OCI-LY7 (cell line): Measurements from ENCODE around the gene IPCEF1. TPM values are rescaled to one million over a fixed set of nuclear protein-coding genes. Genes with fewer than 3 reads are reported as not detected.

Experiments
- BruUV-seq: library from RNA; stranded (reverse); fragments of 400-500 nt; replicated peaks from 2 replicates; lab custom pipeline; 2021; lab: Mats Ljungman, UMichigan
- CTCF ChIA-PET: fragments of 300-600 bp; sonication (Branson Sonifier 250); formaldehyde crosslinking; loops from one replicate; lab custom pipeline; 2022; ENCODE audit warnings: antibody characterized with exemption; ENCODE audit not compliant: unreplicated experiment; lab: Charles Lee
- POLR2A ChIA-PET: fragments of 300-600 bp; sonication (Branson Sonifier 250); formaldehyde crosslinking; loops from one replicate; lab custom pipeline; 2022; ENCODE audit warnings: antibody characterized with exemption; lab: Charles Lee
- DNase-seq: peaks from one replicate; pipeline ENCODE4 v3.0.0-alpha.2; 2015; ENCODE audit warnings: low spot score
- H2AFZ ChIP-seq: fragments of 200-600 bp; sonication (generic), shearing (Covaris generic); 2 replicates; pipeline ENCODE4 v1.6.1; 2014; ENCODE audit warnings: mild to moderate bottlenecking, antibody characterized with exemption, low read length, moderate library complexity
- H3K27ac ChIP-seq: fragments of 200-600 bp; sonication (generic); 2 replicates; pipeline ENCODE4 v1.5.1; 2014; ENCODE audit warnings: mixed run types, low read depth, mild to moderate bottlenecking, moderate library complexity, low read length, inconsistent platforms; ENCODE audit not compliant: poor library complexity, severe bottlenecking
- H3K36me3 ChIP-seq: fragments of 200-600 bp; sonication (generic); 2 replicates; pipeline ENCODE4 v1.6.1; 2014; ENCODE audit warnings: mild to moderate bottlenecking, antibody characterized with exemption, low read length, moderate library complexity, mixed read lengths; ENCODE audit not compliant: insufficient read depth
- H3K4me1 ChIP-seq: fragments of 200-600 bp; sonication (generic); 2 replicates; pipeline ENCODE4 v1.5.1; 2014; ENCODE audit warnings: mild to moderate bottlenecking, low read length; ENCODE audit not compliant: insufficient read depth, poor library complexity, severe bottlenecking
- H3K4me2 ChIP-seq: fragments of 200-600 bp; sonication (generic); 2 replicates; pipeline ENCODE4 v1.6.1; 2014; ENCODE audit warnings: mild to moderate bottlenecking, low read length
- H3K4me3 ChIP-seq: fragments of 200-600 bp; sonication (generic); 2 replicates; pipeline ENCODE4 v1.5.1; 2014; ENCODE audit warnings: mild to moderate bottlenecking, low read depth, low read length; ENCODE audit not compliant: poor library complexity, severe bottlenecking
- H3K79me2 ChIP-seq: fragments of 200-600 bp; sonication (generic); 2 replicates; pipeline ENCODE4 v1.6.1; 2016; ENCODE audit warnings: low read depth, mild to moderate bottlenecking, low read length, moderate library complexity, mixed read lengths; ENCODE audit not compliant: insufficient read depth
- H3K9me2 ChIP-seq: fragments of 200-600 bp; sonication (generic); 2 replicates; pipeline ENCODE4 v1.6.1; 2016; ENCODE audit warnings: mild to moderate bottlenecking, low read length, mixed read lengths; ENCODE audit not compliant: insufficient read depth
- H3K9me3 ChIP-seq: fragments of 200-600 bp; sonication (generic); 2 replicates; pipeline ENCODE4 v1.6.1; 2014; ENCODE audit warnings: mild to moderate bottlenecking, mixed run types, low read length, mixed read lengths
- H4K20me1 ChIP-seq: fragments of 200-600 bp; sonication (generic); 2 replicates; pipeline ENCODE4 v1.6.1; 2014; ENCODE audit warnings: mild to moderate bottlenecking, antibody characterized with exemption, low read length, moderate library complexity, mixed read lengths; ENCODE audit not compliant: insufficient read depth
- EZH2phosphoT487 ChIP-seq: fragments of 200-600 bp; sonication (generic); IDR thresholded peaks from 2 replicates; pipeline ENCODE4 v1.6.1; 2018; ENCODE audit warnings: low read depth, borderline replicate concordance, mild to moderate bottlenecking, mixed run types, antibody characterized with exemption, low read length, moderate library complexity, mixed read lengths
- intact Hi-C: fragments of 100-400 bp; cut with micrococcal nuclease; formaldehyde crosslinking; loops from one replicate; pipeline ENCODE4 v1.10.0; 2022; ENCODE audit not compliant: unreplicated experiment
- total RNA-seq, 2 experiments: library from RNA; depleted of rRNA in 1 of 2; stranded (reverse); fragments of >200 nt in 1 of 2; shearing (Covaris generic) in 1 of 2; gene quantifications; 2 replicates each; pipeline ENCODE4 v1.2.3, GENCODE V29; 2014 to 2022
- TF ChIP-seq, protein P1 (sequence below): fragments of 200-600 bp; sonication (generic); conservative IDR thresholded peaks from 2 replicates; pipeline ENCODE4 v1.5.1; 2014; ENCODE audit warnings: mild to moderate bottlenecking, antibody characterized with exemption, low read length, moderate library complexity, mixed read lengths

Gene IPCEF1
- total RNA-seq, 2 experiments from 2014 or later = not detected

GRCh38 chr6:154292066-154292465, 64.5 kb downstream of the IPCEF1 start:
- H3K4me2 ChIP-seq = no peak overlapping the region
- POLR2A ChIA-PET = interaction anchor here (0.6 kb wide), 1 partner anchor 160 kb away, joined by 4 read pairs; no protein-coding TSS in a partner anchor
- H3K9me3 ChIP-seq = no peaks in the 10 kb centered on the region
- CTCF ChIA-PET = no interaction called here
- H3K79me2 ChIP-seq = no peaks in the 10 kb centered on the region
- no peaks in the 10 kb centered on the region for H3K9me2 ChIP-seq
- no peak overlapping the region for H3K27ac ChIP-seq
- no peak overlapping the region for H3K4me3 ChIP-seq
- H3K4me1 ChIP-seq = no peaks in the 10 kb centered on the region
- H2AFZ ChIP-seq = no peak overlapping the region
- intact Hi-C loops = no loop called here
- TF ChIP-seq, protein P1, sequence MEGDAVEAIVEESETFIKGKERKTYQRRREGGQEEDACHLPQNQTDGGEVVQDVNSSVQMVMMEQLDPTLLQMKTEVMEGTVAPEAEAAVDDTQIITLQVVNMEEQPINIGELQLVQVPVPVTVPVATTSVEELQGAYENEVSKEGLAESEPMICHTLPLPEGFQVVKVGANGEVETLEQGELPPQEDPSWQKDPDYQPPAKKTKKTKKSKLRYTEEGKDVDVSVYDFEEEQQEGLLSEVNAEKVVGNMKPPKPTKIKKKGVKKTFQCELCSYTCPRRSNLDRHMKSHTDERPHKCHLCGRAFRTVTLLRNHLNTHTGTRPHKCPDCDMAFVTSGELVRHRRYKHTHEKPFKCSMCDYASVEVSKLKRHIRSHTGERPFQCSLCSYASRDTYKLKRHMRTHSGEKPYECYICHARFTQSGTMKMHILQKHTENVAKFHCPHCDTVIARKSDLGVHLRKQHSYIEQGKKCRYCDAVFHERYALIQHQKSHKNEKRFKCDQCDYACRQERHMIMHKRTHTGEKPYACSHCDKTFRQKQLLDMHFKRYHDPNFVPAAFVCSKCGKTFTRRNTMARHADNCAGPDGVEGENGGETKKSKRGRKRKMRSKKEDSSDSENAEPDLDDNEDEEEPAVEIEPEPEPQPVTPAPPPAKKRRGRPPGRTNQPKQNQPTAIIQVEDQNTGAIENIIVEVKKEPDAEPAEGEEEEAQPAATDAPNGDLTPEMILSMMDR = no peak
- no peak for TF ChIP-seq EZH2phosphoT487
- no TSS peak for BruUV-seq
- H3K36me3 ChIP-seq = no peaks in the 10 kb centered on the region
- DNase-seq = no peak
- H4K20me1 ChIP-seq = no peaks in the 10 kb centered on the region

GRCh38 chr6:154289818-154290508, 66.6 kb downstream of the IPCEF1 start:
- no peaks in the 10 kb centered on the region for H3K36me3 ChIP-seq
- no peaks in the 10 kb centered on the region for H3K9me3 ChIP-seq
- no peak for DNase-seq
- TF ChIP-seq, protein P1 = no peak
- no peak for TF ChIP-seq EZH2phosphoT487
- H3K4me2 ChIP-seq = no peak overlapping the region
- H3K27ac ChIP-seq = no peak overlapping the region
- no peak overlapping the region for H2AFZ ChIP-seq
- intact Hi-C loops = no loop called here
- H3K79me2 ChIP-seq = no peaks in the 10 kb centered on the region
- BruUV-seq = no TSS peak
- no peaks in the 10 kb centered on the region for H3K4me1 ChIP-seq
- no peaks in the 10 kb centered on the region for H3K9me2 ChIP-seq
- POLR2A ChIA-PET = interaction anchor here (0.5 kb wide), 2 partner anchors 125 to 522 kb away, joined by 3 read pairs; no protein-coding TSS in a partner anchor
- no peak overlapping the region for H3K4me3 ChIP-seq
- CTCF ChIA-PET = no interaction called here
- no peaks in the 10 kb centered on the region for H4K20me1 ChIP-seq

DNA sequence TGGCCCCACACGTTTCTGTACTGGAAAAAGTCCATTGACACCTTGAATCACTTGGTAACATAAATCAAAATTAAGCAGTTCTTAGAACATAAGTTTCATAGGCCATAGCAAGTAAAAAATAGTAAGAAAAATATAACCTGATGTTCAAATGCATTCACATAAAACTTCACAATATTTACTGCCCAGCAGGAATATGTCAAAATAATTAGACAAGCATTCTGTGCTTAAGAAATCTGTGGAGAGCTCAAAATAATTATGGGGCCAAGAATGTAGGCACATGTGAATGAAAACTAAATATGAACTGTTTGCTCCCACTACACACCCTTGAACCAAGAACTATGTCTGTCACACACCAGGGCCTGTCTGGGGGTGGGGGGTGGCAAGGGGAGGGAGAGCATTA, 70.8 kb downstream of the IPCEF1 start:
- H4K20me1 ChIP-seq = no peaks in the 10 kb centered on the region
- no peaks in the 10 kb centered on the region for H3K9me3 ChIP-seq
- no peaks in the 10 kb centered on the region for H3K79me2 ChIP-seq
- TF ChIP-seq, protein P1 = no peak
- TF ChIP-seq EZH2phosphoT487 = no peak
- no peak overlapping the region for H2AFZ ChIP-seq
- CTCF ChIA-PET = no interaction called here
- H3K4me3 ChIP-seq = no peak overlapping the region
- no peaks in the 10 kb centered on the region for H3K36me3 ChIP-seq
- BruUV-seq = no TSS peak
- H3K9me2 ChIP-seq = no peaks in the 10 kb centered on the region
- H3K4me2 ChIP-seq = no peak overlapping the region
- no peaks in the 10 kb centered on the region for H3K4me1 ChIP-seq
- intact Hi-C loops = no loop called here
- no peak overlapping the region for H3K27ac ChIP-seq
- POLR2A ChIA-PET = interaction anchor here (1.1 kb wide), 1 partner anchor 20 kb away, joined by 3 read pairs; no protein-coding TSS in a partner anchor
- no peak for DNase-seq
